ENCODE results near the gene FOXP3.
"Not testable (repeated sequence)": the region's sequence is repeated elsewhere in the genome, so short reads cannot be mapped to it uniquely, and the experiment has no call there.

The FOXP3 gene

GRCh38 chrX:49264460-49264859, at the start of gene FOXP3:
Gene FOXP3, minus strand, starts transcription at chrX:49264710. Its CDS starts 6,205 bp downstream, at chrX:49258505.
- DNase-seq = no peak

GRCh38 chrX:49312176-49312575, 47.7 kb upstream of the FOXP3 start:
- no peak for DNase-seq

GRCh38 chrX:49310371-49310770, 45.9 kb upstream of the FOXP3 start:
- DNase-seq = no peak

- no peak for DNase-seq
These were observed 45.0 kb upstream of the FOXP3 start for GRCh38 chrX:49309401-49309981.

- DNase-seq = peak; percentile 8
These were observed 44.2 kb upstream of the FOXP3 start for GRCh38 chrX:49308604-49309269.

- DNase-seq = not testable (repeated sequence)
These were observed 43.3 kb upstream of the FOXP3 start for GRCh38 chrX:49307775-49308174.

GRCh38 chrX:49303346-49303745, 38.8 kb upstream of the FOXP3 start, which contains the start of gene GAGE10:
Gene GAGE10, plus strand, starts transcription at chrX:49303646. Its CDS starts 1,214 bp downstream, at chrX:49304860.
- no peak for DNase-seq

- no peak for DNase-seq
These were observed 36.2 kb upstream of the FOXP3 start for GRCh38 chrX:49300703-49301102.

- not testable (repeated sequence) for DNase-seq
These were observed 34.8 kb upstream of the FOXP3 start for GRCh38 chrX:49299293-49299692.

GRCh38 chrX:49292400-49293362, 28.2 kb upstream of the FOXP3 start:
- no peak for DNase-seq

- DNase-seq = peak; percentile 45
These were observed 27.3 kb upstream of the FOXP3 start for GRCh38 chrX:49291615-49292337.

- no peak for DNase-seq
These were observed 25.7 kb upstream of the FOXP3 start for GRCh38 chrX:49290215-49290614.

- DNase-seq = no peak
These were observed 23.2 kb upstream of the FOXP3 start for GRCh38 chrX:49287665-49288064.

GRCh38 chrX:49286581-49286980, 22.1 kb upstream of the FOXP3 start:
- no peak for DNase-seq

GRCh38 chrX:49286136-49286535, 21.6 kb upstream of the FOXP3 start:
- no peak for DNase-seq

- DNase-seq = no peak
These were observed 19.7 kb upstream of the FOXP3 start for GRCh38 chrX:49284212-49284611.

- no peak for DNase-seq
These were observed 18.1 kb upstream of the FOXP3 start for GRCh38 chrX:49282647-49283011.

GRCh38 chrX:49278081-49278480, 13.6 kb upstream of the FOXP3 start:
- no peak for DNase-seq

GRCh38 chrX:49277535-49277830, 13.0 kb upstream of the FOXP3 start:
- no peak for DNase-seq

GRCh38 chrX:49276671-49277534, 12.4 kb upstream of the FOXP3 start:
- DNase-seq = no peak

GRCh38 chrX:49276207-49276606, 11.7 kb upstream of the FOXP3 start:
- no peak for DNase-seq

GRCh38 chrX:49273181-49273727, 8.7 kb upstream of the FOXP3 start:
- DNase-seq = no peak
